Measurements from ENCODE around the gene CACFD1.

The CACFD1 gene

DNA sequence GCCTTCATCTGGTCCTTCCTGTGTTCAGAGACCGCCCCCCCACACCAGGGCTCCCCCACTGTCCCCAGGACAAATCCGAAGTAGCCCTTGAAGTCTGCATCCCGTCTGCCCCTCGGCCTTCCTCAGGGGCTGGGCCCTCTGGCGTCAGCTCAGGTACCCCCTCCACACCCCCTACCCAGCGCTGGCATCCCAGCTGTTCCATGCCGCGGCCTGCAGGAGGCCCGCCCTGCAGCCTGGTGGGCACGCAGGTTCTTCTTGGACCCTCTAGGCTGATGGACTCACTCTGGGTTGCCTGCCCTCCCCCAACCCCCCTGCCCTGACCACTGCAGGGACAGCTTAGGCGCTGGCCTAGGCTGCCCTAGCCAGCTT is 12.5 kb downstream of the CACFD1 start:
- no peak overlapping the region for H3K4me3 ChIP-seq (ENCODE audit: low read depth, low read length)
- no peak for DNase-seq
- no peak for TF ChIP-seq CTCF (IDR thresholded peaks at IDR 0.05; ENCODE audit: low read depth, low read length)
- no peaks in the 10 kb centered on the region for H3K27me3 ChIP-seq (ENCODE audit: insufficient read depth, low read depth, severe bottlenecking)
- no peaks in the 10 kb centered on the region for H3K9me3 ChIP-seq (ENCODE audit: severe bottlenecking)
- H3K36me3 ChIP-seq, result peaks cover 31% of the 10 kb centered on the region
- H3K27ac ChIP-seq, result no peak overlapping the region

- Histone ChIP-seq H3K36me3 (peaks cover 31% of the 10 kb centered on the region), H3K9me3 (ENCODE audit: severe bottlenecking) (no peaks in the 10 kb centered on the region), H3K27ac (no peak overlapping the region), H3K27me3 (ENCODE audit: insufficient read depth, low read depth, severe bottlenecking) (no peaks in the 10 kb centered on the region), H3K4me3 (ENCODE audit: low read depth, low read length) (no peak overlapping the region)
- no peak for TF ChIP-seq CTCF (IDR thresholded peaks at IDR 0.05; ENCODE audit: low read depth, low read length)
- DNase-seq, result no peak
These were observed 13.1 kb downstream of the CACFD1 start for GRCh38 chr9:133472753-133473378.

- Histone ChIP-seq H3K36me3 (peaks cover 26% of the 10 kb centered on the region), H3K4me3 (ENCODE audit: low read depth, low read length) (no peak overlapping the region), H3K27ac (no peak overlapping the region), H3K27me3 (ENCODE audit: insufficient read depth, low read depth, severe bottlenecking) (no peaks in the 10 kb centered on the region), H3K9me3 (ENCODE audit: severe bottlenecking) (no peaks in the 10 kb centered on the region)
- no peak for DNase-seq
- TF ChIP-seq CTCF (IDR thresholded peaks at IDR 0.05; ENCODE audit: low read depth, low read length), result no peak
These were observed 14.0 kb downstream of the CACFD1 start for GRCh38 chr9:133473743-133474142.

- Histone ChIP-seq H3K27ac (no peak overlapping the region), H3K4me3 (ENCODE audit: low read depth, low read length) (no peak overlapping the region), H3K27me3 (ENCODE audit: insufficient read depth, low read depth, severe bottlenecking) (no peaks in the 10 kb centered on the region), H3K9me3 (ENCODE audit: severe bottlenecking) (no peaks in the 10 kb centered on the region), H3K36me3 (peaks cover 23% of the 10 kb centered on the region)
- TF ChIP-seq CTCF (IDR thresholded peaks at IDR 0.05; ENCODE audit: low read depth, low read length), result no peak
- DNase-seq, result no peak
These were observed 14.4 kb downstream of the CACFD1 start for GRCh38 chr9:133474215-133474614.

DNA sequence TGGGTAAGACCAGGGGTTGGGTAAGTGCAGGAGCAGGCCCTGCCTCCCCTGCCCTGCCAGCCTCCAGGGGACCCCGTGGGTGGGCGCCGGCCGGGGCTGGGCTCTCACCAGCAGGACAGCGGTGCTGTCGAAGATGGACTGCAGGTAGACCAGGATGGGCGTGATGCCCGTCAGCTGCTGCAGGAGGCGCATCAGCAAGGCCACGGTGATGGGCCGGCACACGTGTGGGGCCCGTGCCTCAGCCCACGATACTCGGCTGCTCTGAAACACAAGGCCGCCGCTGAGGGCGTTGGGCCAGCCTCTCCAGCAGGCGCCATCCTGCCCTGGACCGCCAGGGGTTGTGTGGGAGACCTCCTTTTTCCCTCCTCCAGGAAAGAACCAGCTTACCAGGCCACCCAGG is 15.1 kb downstream of the CACFD1 start:
- TF ChIP-seq CTCF (IDR thresholded peaks at IDR 0.05; ENCODE audit: low read depth, low read length), result no peak
- Histone ChIP-seq H3K27me3 (ENCODE audit: insufficient read depth, low read depth, severe bottlenecking) (no peaks in the 10 kb centered on the region), H3K4me3 (ENCODE audit: low read depth, low read length) (no peak overlapping the region), H3K9me3 (ENCODE audit: severe bottlenecking) (no peaks in the 10 kb centered on the region), H3K36me3 (peaks cover 23% of the 10 kb centered on the region), H3K27ac (no peak overlapping the region)
- no peak for DNase-seq

Data from WERI-Rb-1 (cell line).